Heart left ventricle (tissue), 16 donors: Measurements from ENCODE around the gene ADM2. TPM values are rescaled to one million over a fixed set of nuclear protein-coding genes. Genes with fewer than 3 reads are reported as not detected.

Experiments
- ATAC-seq, 4 donors: fragments of 200-7000 bp; cut with Tn5 transposase; one replicate each; pipeline ENCODE4 v1.9.1; 2020 to 2022; ENCODE audit warnings: moderate library complexity in 4 of 4, mild to moderate bottlenecking in 3 of 4, moderate number of reproducible peaks in 1 of 4
- DNase-seq, 5 donors: peaks; one replicate each; pipeline ENCODE4 v3.0.0-alpha.2; 2020
- H3K27ac ChIP-seq, 12 donors: fragments of 200-600 bp; sonication (generic) in 4 of 12; one replicate each; pipeline versions ENCODE4 v1.5.0 to v1.8.0; 2016 to 2022; ENCODE audit warnings: mild to moderate bottlenecking in 2 of 12
- H3K27me3 ChIP-seq, 9 donors: fragments of 200-600 bp; sonication (generic) in 2 of 9; one replicate each; pipeline versions ENCODE4 v1.5.1 to v1.8.0; 2016 to 2022; ENCODE audit warnings: mild to moderate bottlenecking in 3 of 9
- H3K36me3 ChIP-seq, 9 donors: fragments of 200-600 bp; sonication (generic) in 2 of 9; one replicate each; pipeline versions ENCODE4 v1.5.0 to v1.8.0; 2018 to 2022; ENCODE audit warnings: mild to moderate bottlenecking in 2 of 9
- H3K4me1 ChIP-seq, 12 donors: fragments of 200-600 bp; sonication (generic) in 4 of 12; one replicate each; pipeline versions ENCODE4 v1.5.0 to v1.8.0; 2016 to 2022; ENCODE audit warnings: mild to moderate bottlenecking in 3 of 12
- H3K4me3 ChIP-seq, 12 donors: fragments of 200-600 bp; sonication (generic) in 4 of 12; one replicate each; pipeline versions ENCODE4 v1.5.0 to v1.8.0; 2017 to 2022; ENCODE audit warnings: mild to moderate bottlenecking in 9 of 12, moderate library complexity in 4 of 12
- H3K9me3 ChIP-seq, 12 donors: fragments of 200-600 bp; sonication (generic) in 4 of 12; one replicate each; pipeline versions ENCODE4 v1.5.0 to v1.8.0; 2016 to 2022; ENCODE audit warnings: mild to moderate bottlenecking in 1 of 12
- CTCF ChIP-seq, 12 donors: fragments of 200-600 bp; sonication (generic) in 4 of 12; IDR thresholded peaks; one replicate each; pipeline versions ENCODE4 v1.5.0 to v1.8.0; 2018 to 2022; ENCODE audit warnings: antibody characterized with exemption in 12 of 12, mild to moderate bottlenecking in 5 of 12
- POLR2A ChIP-seq, 2 donors: fragments of 450-650 bp; IDR thresholded peaks; one replicate each; pipeline ENCODE4 v1.6.1; 2017; ENCODE audit warnings: antibody characterized with exemption in 2 of 2, mild to moderate bottlenecking in 2 of 2, moderate library complexity in 2 of 2
- WGBS, 4 donors: extraction: QIAGEN DNeasy Blood & Tissue Kit in 2 of 4; methylation state at CpG; one replicate each; pipeline versions ENCODE4 v1.1.5 to v1.1.7; 2013 to 2018; 5-methylcytosine and 5-hydroxymethylcytosine counted together
- intact Hi-C, 10 donors: fragments of 100-400 bp; cut with DNase I; formaldehyde crosslinking; loops; one replicate each; pipeline versions ENCODE4 v1.11.1 to v1.14.2; 2022
- polyA plus RNA-seq, 2 donors: library from polyadenylated mRNA; stranded (reverse); fragments of 200-250 nt; gene quantifications; one replicate each; pipeline ENCODE4 v1.2.3, GENCODE V29; 2013
- total RNA-seq, 9 donors: library from RNA; depleted of rRNA in 2 of 9; stranded (reverse); fragments of >200 nt in 2 of 9; fragmentation: NEBNext Ultra II Directional in 3 of 9; extraction: Animal tissue kit (Norgen Biotek cat#: 25700) in 3 of 9; gene quantifications; one replicate each; pipeline versions ENCODE4 v1.1.0 to v1.2.4, GENCODE V29; 2016 to 2023
- donor health status: ischemic (EF 13 %, LVEDD 7.1; RV severe dilation, severe dysfunction).
- donor health status: healthy with polysubstance abuse.
- donor health status: DM: no; HTN: yes; CAD: no.
- donor health status: DM: no; HTN: no; CAD: no.
- donor health status: ischemic (EF 25% LVEDD 6.9; RV normal size, moderate dysfunction).
- donor health status: ischemic (EF 25% LVEDD 5.7; RV mildly dilated, moderate dysfunction).
- donor health status: healthy.
- donor health status: DM: yes; HTN: yes; CAD: no.
- donor health status: ischemic (EF 35%, LVEDD 5.7; RV mildly dilated, moderate dysfunction).
- donor health status: nonischemic (EF 11% LVEDD 7.7; RV severe dilation, severe dysfunction).
- donor health status: DM: yes; HTN: yes; CAD: no.
- donor health status: PGD.
- donor health status: ischemic (EF 29% LVEDD 5.4; RV normal size, mild dysfunction).
- donor health status: nonischemic (EF 23%, LVEDD 6.1; RV moderate dilation, normal function).

The ADM2 gene
- total and polyA plus RNA-seq, 11 donors = 0.04 to 0.67 (median 0.20) TPM; not detected in 7

GRCh38 chr22:50461979-50462540, 19.3 kb upstream of the ADM2 start:
- H3K9me3 ChIP-seq = no peaks in the 10 kb centered on the region
- no peak for DNase-seq
- H3K4me1 ChIP-seq = no peaks in the 10 kb centered on the region
- H3K27ac ChIP-seq = no peak overlapping the region
- WGBS, 4 donors = 96% methylated on average over 23 to 30 of the region's 30 CpGs
- no peak for ATAC-seq
- no peak for TF ChIP-seq CTCF (IDR thresholded peaks at IDR 0.05)
- no peak for TF ChIP-seq POLR2A (IDR thresholded peaks at IDR 0.05)
- no peak overlapping the region for H3K4me3 ChIP-seq
- H3K27me3 ChIP-seq = no peaks in the 10 kb centered on the region
- H3K36me3 ChIP-seq = peaks cover 4 to 100% (median 96%) of the 10 kb centered on the region in 9 donors
- intact Hi-C loops = loop anchor here in 1 of 10 donors (10.0 kb wide), 1 partner anchor 237 kb away; no protein-coding TSS in a partner anchor

- TF ChIP-seq CTCF (IDR thresholded peaks at IDR 0.05) = no peak
- TF ChIP-seq POLR2A (IDR thresholded peaks at IDR 0.05) = no peak
- no peak overlapping the region for H3K4me3 ChIP-seq
- intact Hi-C loops = loop anchor here in 1 of 10 donors (10.0 kb wide), 1 partner anchor 239 kb away; no protein-coding TSS in a partner anchor
- DNase-seq (no peak), ATAC-seq (no peak)
- H3K9me3 ChIP-seq = no peaks in the 10 kb centered on the region
- peaks cover 2 to 99% (median 93%) of the 10 kb centered on the region in 9 donors for H3K36me3 ChIP-seq
- H3K27ac ChIP-seq = no peak overlapping the region
- 91 to 94% (median 93%) methylated on average over 26 to 28 of the region's 28 CpGs for WGBS, 4 donors
- H3K27me3 ChIP-seq = no peaks in the 10 kb centered on the region
- peaks cover 0 to 4% (median 0%) of the 10 kb centered on the region in 12 donors for H3K4me1 ChIP-seq
These were observed 18.0 kb upstream of the ADM2 start for GRCh38 chr22:50463188-50463900.

- Histone ChIP-seq H3K27me3 (no peaks in the 10 kb centered on the region), H3K4me1 (peaks cover 0 to 15% (median 6%) of the 10 kb centered on the region in 12 donors), H3K36me3 (peaks cover 2 to 88% (median 83%) of the 10 kb centered on the region in 9 donors), H3K27ac (no peak overlapping the region), H3K4me3 (no peak overlapping the region), H3K9me3 (no peaks in the 10 kb centered on the region)
- no peak for DNase-seq
- TF ChIP-seq CTCF (IDR thresholded peaks at IDR 0.05) (no peak), POLR2A (IDR thresholded peaks at IDR 0.05) (no peak)
- ATAC-seq = no peak
- 91 to 100% (median 93%) methylated on average over 8 to 24 of the region's 24 CpGs for WGBS, 4 donors
- intact Hi-C loops = loop anchor here in 1 of 10 donors (10.0 kb wide), 1 partner anchor 240 kb away; no protein-coding TSS in a partner anchor
These were observed 16.9 kb upstream of the ADM2 start for GRCh38 chr22:50464451-50464850.
